K562 (cell line): ENCODE measurements around the gene NDUFA13. TPM values are rescaled to one million over a fixed set of nuclear protein-coding genes. Genes with fewer than 3 reads are reported as not detected.

Experiments used
- ATAC-seq: fragments of 200-7000 bp; cut with Tn5 transposase; 3 replicates; pipeline ENCODE4 v1.9.1; 2020; ENCODE audit warnings: moderate library complexity
- BruUV-seq: library from RNA; stranded (reverse); fragments of 400-500 nt; replicated peaks from 2 replicates; lab custom pipeline; 2021; lab: Mats Ljungman, UMichigan
- CTCF ChIA-PET: fragments of 300-600 bp; formaldehyde crosslinking; extraction: SDS; loops from one replicate; lab custom pipeline; 2021; ENCODE audit warnings: low intra/inter-chr PET ratio; lab: Yijun Ruan, JAX
- POLR2A ChIA-PET: fragments of 300-600, 350-650 bp; sonication (Branson Sonifier 250); formaldehyde crosslinking; extraction: SDS; loops from one replicate; lab custom pipeline; 2021; ENCODE audit warnings: antibody characterized with exemption, inconsistent platforms; lab: Yijun Ruan, JAX
- DNase-seq, 4 experiments: peaks; one replicate each; pipeline versions ENCODE4 v3.0.0 to v3.0.0-alpha.2; 2011 to 2018; ENCODE audit warnings: low spot score in 3 of 4, mixed read lengths in 3 of 4; ENCODE audit errors: extremely low read depth in 1 of 4
- FAIRE-seq: peaks from 2 replicates; lab custom pipeline; 2011; peaks lifted over from hg19 to GRCh38; lab: Jason Lieb, UNC
- H2AFZ ChIP-seq: 2 replicates; pipeline ENCODE4 v1.6.0; 2011; ENCODE audit warnings: low read depth, low read length, control low read depth, inconsistent platforms
- H3K27ac ChIP-seq: fragments of 200-600 bp; 3 replicates; pipeline ENCODE4 v1.8.0; 2011; ENCODE audit warnings: low read depth, mild to moderate bottlenecking, control low read depth, inconsistent platforms, low read length, moderate library complexity, mixed read lengths; ENCODE audit errors: extremely low read depth
- H3K27me3 ChIP-seq, 2 experiments: fragments of 300-600 bp in 1 of 2; 2 replicates in 1 of 2; 3 replicates in 1 of 2; pipeline versions ENCODE4 v1.6.0 to v1.8.0; 2011; ENCODE audit warnings: inconsistent platforms in 2 of 2, low read length in 2 of 2, mild to moderate bottlenecking in 1 of 2, mixed read lengths in 1 of 2, moderate library complexity in 1 of 2; ENCODE audit not compliant: control insufficient read depth in 2 of 2, insufficient read depth in 2 of 2
- H3K36me3 ChIP-seq: fragments of 300-600 bp; 3 replicates; pipeline ENCODE4 v1.8.0; 2011; ENCODE audit warnings: mild to moderate bottlenecking, low read length, inconsistent platforms; ENCODE audit not compliant: control insufficient read depth, insufficient read depth
- H3K4me1 ChIP-seq, 2 experiments: fragments of 200-600 bp in 1 of 2; replicated peaks in 1 of 2; 2 replicates in 1 of 2; 3 replicates in 1 of 2; pipeline versions ENCODE4 v1.5.1 to v1.8.0; 2011; ENCODE audit warnings: inconsistent platforms in 2 of 2, low read length in 2 of 2, mild to moderate bottlenecking in 1 of 2, mixed read lengths in 1 of 2, moderate library complexity in 1 of 2; ENCODE audit not compliant: control insufficient read depth in 2 of 2, insufficient read depth in 2 of 2
- H3K4me2 ChIP-seq: 2 replicates; pipeline ENCODE4 v1.6.1; 2011; ENCODE audit warnings: low read length, control low read depth, inconsistent platforms, mixed read lengths; ENCODE audit not compliant: insufficient read depth
- H3K4me3 ChIP-seq: fragments of 200-600 bp; sonication (generic), shearing (Covaris generic); 2 replicates; pipeline ENCODE4 v1.5.1; 2016; ENCODE audit warnings: control low read depth, inconsistent platforms
- H3K79me2 ChIP-seq: fragments of 200-600 bp; 3 replicates; pipeline ENCODE4 v1.8.0; 2011; ENCODE audit warnings: low read length, inconsistent platforms; ENCODE audit not compliant: control insufficient read depth, insufficient read depth
- H3K9ac ChIP-seq, 2 experiments: 2 replicates each; pipeline versions ENCODE4 v1.6.0 to v1.6.1; 2011; ENCODE audit warnings: low read depth in 2 of 2, low read length in 2 of 2, control low read depth in 1 of 2, inconsistent platforms in 1 of 2, mild to moderate bottlenecking in 1 of 2, mixed read lengths in 1 of 2; ENCODE audit not compliant: insufficient read depth in 1 of 2
- H3K9me1 ChIP-seq: one replicate; pipeline ENCODE4 v1.6.0; 2011; ENCODE audit warnings: inconsistent platforms, mild to moderate bottlenecking, low read length, moderate library complexity; ENCODE audit not compliant: control insufficient read depth, insufficient read depth
- H3K9me3 ChIP-seq: replicated peaks from 2 replicates; pipeline ENCODE4 v1.5.1; 2011; ENCODE audit warnings: low read depth, low read length, inconsistent platforms; ENCODE audit not compliant: control insufficient read depth, insufficient read depth
- H4K20me1 ChIP-seq: replicated peaks from 2 replicates; pipeline ENCODE4 v1.6.1; 2011; ENCODE audit warnings: low read length, inconsistent platforms, mixed read lengths; ENCODE audit not compliant: control insufficient read depth, insufficient read depth
- FIP1L1 ChIP-seq: fragments of 200-400 bp; formaldehyde crosslinking; IDR thresholded peaks from 2 replicates; pipeline ENCODE4 v1.6.1; 2018; ENCODE audit warnings: mild to moderate bottlenecking, low read depth, low read length; ENCODE audit not compliant: poor library complexity, severe bottlenecking
- FOXK2 ChIP-seq, 2 experiments: fragments of 450-650 bp; IDR thresholded peaks in 1 of 2; conservative IDR thresholded peaks in 1 of 2; 2 replicates each; pipeline ENCODE4 v1.6.1; 2016; ENCODE audit warnings: low read depth in 2 of 2, mild to moderate bottlenecking in 1 of 2
- HNRNPH1 ChIP-seq: fragments of 200-400 bp; formaldehyde crosslinking; optimal IDR thresholded peaks from 2 replicates; pipeline ENCODE3; 2017; ENCODE audit warnings: low read depth, mild to moderate bottlenecking, low read length, moderate library complexity
- KDM1A ChIP-seq, 2 experiments: fragments of 450-650 bp; IDR thresholded peaks; 2 replicates each; pipeline ENCODE4 v1.6.1; 2016; ENCODE audit warnings: mild to moderate bottlenecking in 2 of 2
- NFYB ChIP-seq: IDR thresholded peaks from 2 replicates; pipeline ENCODE4 v1.6.1; 2011; ENCODE audit warnings: mild to moderate bottlenecking, moderate library complexity; ENCODE audit not compliant: insufficient read length; ENCODE audit errors: extremely low read depth
- POLR2G ChIP-seq: fragments of 200-400 bp; formaldehyde crosslinking; IDR thresholded peaks from 2 replicates; pipeline ENCODE4 v1.6.1; 2017; ENCODE audit warnings: low read depth, mild to moderate bottlenecking, antibody characterized with exemption, low read length, moderate library complexity
- PREB ChIP-seq: sonication (generic); formaldehyde crosslinking; IDR thresholded peaks from 2 replicates; pipeline ENCODE4 v1.8.1; 2023; ENCODE audit warnings: mild to moderate bottlenecking, missing genetic modification reagents
- PYGO2 ChIP-seq: fragments of 450-650 bp; IDR thresholded peaks from 2 replicates; pipeline ENCODE4 v1.6.1; 2016; ENCODE audit warnings: mild to moderate bottlenecking, missing genetic modification characterization, moderate library complexity, missing compliant biosample characterization
- RFX5 ChIP-seq: IDR thresholded peaks from 2 replicates; pipeline ENCODE4 v1.6.1; 2011; ENCODE audit warnings: low read depth, mild to moderate bottlenecking, improper control_type of control experiment, low read length
- SMARCE1 ChIP-seq: fragments of 450-650 bp; IDR thresholded peaks from 2 replicates; pipeline ENCODE4 v1.7.1; 2016; ENCODE audit warnings: mild to moderate bottlenecking
- TEAD4 ChIP-seq, 2 experiments: sonication (generic) in 1 of 2; formaldehyde crosslinking in 1 of 2; IDR thresholded peaks; 2 replicates each; pipeline versions ENCODE4 v1.6.1 to v1.8.0; 2012 to 2022; ENCODE audit warnings: borderline replicate concordance in 1 of 2, inconsistent platforms in 1 of 2, low read length in 1 of 2, mild to moderate bottlenecking in 1 of 2, missing genetic modification reagents in 1 of 2
- ZBTB8A ChIP-seq: fragments of 450-650 bp; IDR thresholded peaks from 2 replicates; pipeline ENCODE4 v1.6.1; 2018; ENCODE audit warnings: mild to moderate bottlenecking, moderate library complexity; ENCODE audit not compliant: partially characterized antibody
- ZNF263 ChIP-seq: sonication (generic); formaldehyde crosslinking; IDR thresholded peaks from 2 replicates; pipeline ENCODE4 v1.8.0; 2022; ENCODE audit warnings: mild to moderate bottlenecking, missing genetic modification reagents, borderline replicate concordance
- WGBS: fragments of 100-300 bp; shearing (Covaris generic); methylation state at CpG from one replicate; pipeline ENCODE4 v1.1.6; 2016; ENCODE audit warnings: low coverage, mixed read lengths; ENCODE audit not compliant: insufficient coverage; ENCODE audit errors: missing lambda C conversion rate; 5-methylcytosine and 5-hydroxymethylcytosine counted together
- in situ Hi-C: fragments of 300-500 bp; cut with MboI; formaldehyde crosslinking; loops from 4 replicates; pipeline ENCODE4 v1.15.0; 2018; ENCODE audit warnings: inconsistent platforms, mixed read lengths
- intact Hi-C: fragments of 100-400 bp; cut with micrococcal nuclease; formaldehyde crosslinking; loops from 2 replicates; pipeline ENCODE4 v1.14.2; 2022
- polyA plus RNA-seq, 8 experiments: library from polyadenylated mRNA; depleted of rRNA in 4 of 8; stranded (reverse) in 5 of 8; unstranded in 3 of 8; fragments of >200 nt; fragmentation: Nextera tagmentation in 2 of 8; fragmentation: Illumina TruSeq in 1 of 8; extraction: Ambion mirVana in 2 of 8; extraction: Trizol in 1 of 8; gene quantifications; 2 replicates each; pipeline versions ENCODE4 v1.2.1 to v1.2.3, GENCODE V29; 2011 to 2014; ENCODE audit warnings: inconsistent platforms in 1 of 8, missing spikeins in 1 of 8
- total RNA-seq, 7 experiments: library from RNA; depleted of rRNA in 6 of 7; stranded (reverse); fragments of >200 nt in 6 of 7; fragmentation: Illumina TruSeq in 2 of 7; extraction: Trizol in 2 of 7; gene quantifications; 2 replicates each; pipeline versions ENCODE4 v1.2.1 to v1.2.3, GENCODE V29; 2011 to 2021; ENCODE audit warnings: low replicate concordance in 1 of 7

NDUFA13 gene
- total and polyA plus RNA-seq, 9 of the 15 experiments (the other 6 are each of a cell fraction or from before 2014, with no cell fraction given), result 146 to 596 (median 429) TPM

- TF ChIP-seq ZNF263 (peak; percentile 59; the same call in 1 of the 2 replicates), POLR2G (peak; percentile 45; the same call in 1 of the 2 replicates)
- TF ChIP-seq, all 486 proteins: peak for 13
Observed at GRCh38 chr19:19540715-19541515, 24.9 kb downstream of the NDUFA13 start (continued).

- POLR2A ChIA-PET, result interaction anchor here (0.6 to 1.0 kb wide), 3 partner anchors 8 to 407 kb away, joined by 4 to 5 read pairs (median 4); partner anchors contain the start of gene YJEFN3
- peaks cover 3 to 13% of the 10 kb centered on the region in 2 experiments; a peak in 1 of 5 replicates for H3K27me3 ChIP-seq
- 55% methylated on average over 16 of the region's 16 CpGs for WGBS
Observed at GRCh38 chr19:19541616-19542015, 25.6 kb downstream of the NDUFA13 start.

More at GRCh38 chr19:19541616-19542015, 25.6 kb downstream of the NDUFA13 start:
- H3K4me2 ChIP-seq, result peak overlapping the region; percentile 38; the same call in 1 of the 2 replicates
- TF ChIP-seq PYGO2 (no peak), FIP1L1 (no peak), RFX5 (no peak), SMARCE1 (no peak), PREB (CRISPR knock-in tag) (no peak), NFYB (no peak), ZBTB8A (no peak), KDM1A (IDR thresholded peaks at IDR 0.05) (no peak), HNRNPH1 (no peak), TEAD4 (IDR thresholded peaks at IDR 0.05; ENCODE audit: low read length) (no peak), TEAD4 (CRISPR knock-in tag; IDR thresholded peaks at IDR 0.05; ENCODE audit: borderline replicate concordance) (no peak), FOXK2 (conservative IDR thresholded peaks at IDR 0.05 in 1 of 2, IDR thresholded peaks at IDR 0.05 in 1 of 2; ENCODE audit: low read depth in 2 of 2) (no peak)
- CTCF ChIA-PET, result no interaction called here
- H3K9ac ChIP-seq, result peak overlapping the region in 1 of 2 experiments; percentile 61; a peak in 1 of 4 replicates
- 0 out of 2 replicates have a peak overlapping the region, but pooled peaks have one; percentile 39 for H2AFZ ChIP-seq
- no peak overlapping the region for H3K27ac ChIP-seq
- ATAC-seq, result no peak
- BruUV-seq, result no TSS peak
- intact Hi-C loops (no loop called here), in situ Hi-C loops (loop anchor here (25.0 kb wide), 1 partner anchor 96 kb away; the partner anchor contains the start of genes GMIP and LPAR2)
- no peaks in the 10 kb centered on the region; the same call in 1 of the 2 replicates for H3K9me3 ChIP-seq
- H4K20me1 ChIP-seq, result no peaks in the 10 kb centered on the region
- no peaks in the 10 kb centered on the region for H3K36me3 ChIP-seq
- no peak for DNase-seq
- H3K9me1 ChIP-seq, result no peaks in the 10 kb centered on the region
- H3K79me2 ChIP-seq, result no peaks in the 10 kb centered on the region
- peaks cover 2 to 73% of the 10 kb centered on the region in 2 experiments; a peak in 2 of 5 replicates for H3K4me1 ChIP-seq
- FAIRE-seq, result no peak
- no peak overlapping the region for H3K4me3 ChIP-seq
